ENCODE results near the gene GLT8D2.

GLT8D2 gene

GRCh38 chr12:103944964-103945363, 105.0 kb downstream of the GLT8D2 start:
- no peak for DNase-seq

Measured in activated naive CD4-positive, alpha-beta T cell (primary cell).